Kidney epithelial cell (primary cell): ENCODE results near the gene RAP1GAP. TPM values are rescaled to one million over a fixed set of nuclear protein-coding genes. Genes with fewer than 3 reads are reported as not detected.

ENCODE experiments used
- DNase-seq: peaks from one replicate; pipeline ENCODE4 v3.0.0-alpha.2; 2010; ENCODE audit warnings: low read depth
- H3K27me3 ChIP-seq: 2 replicates; pipeline ENCODE4 v1.6.0; 2011; ENCODE audit warnings: low read length; ENCODE audit not compliant: control insufficient read depth, insufficient read depth
- H3K36me3 ChIP-seq: 2 replicates; pipeline ENCODE4 v1.5.1; 2011; ENCODE audit warnings: low read length; ENCODE audit not compliant: control insufficient read depth, insufficient read depth
- H3K4me3 ChIP-seq: 2 replicates; pipeline ENCODE4 v1.5.1; 2011; ENCODE audit warnings: low read depth, mild to moderate bottlenecking, control low read depth, low read length
- total RNA-seq: library from RNA; depleted of rRNA; stranded (reverse); fragments of >200 nt; gene quantifications from 2 replicates; pipeline ENCODE4 v1.2.3, GENCODE V29; 2015
- TF ChIP-seq, protein P1 (sequence below): IDR thresholded peaks from 2 replicates; pipeline ENCODE4 v1.5.1; 2011; ENCODE audit warnings: mild to moderate bottlenecking, moderate library complexity, low read length, control low read depth, inconsistent platforms; ENCODE audit not compliant: insufficient read depth, poor library complexity, severe bottlenecking

The RAP1GAP gene
- total RNA-seq, 1 donor from 2014 or later: 7.1 TPM

DNA sequence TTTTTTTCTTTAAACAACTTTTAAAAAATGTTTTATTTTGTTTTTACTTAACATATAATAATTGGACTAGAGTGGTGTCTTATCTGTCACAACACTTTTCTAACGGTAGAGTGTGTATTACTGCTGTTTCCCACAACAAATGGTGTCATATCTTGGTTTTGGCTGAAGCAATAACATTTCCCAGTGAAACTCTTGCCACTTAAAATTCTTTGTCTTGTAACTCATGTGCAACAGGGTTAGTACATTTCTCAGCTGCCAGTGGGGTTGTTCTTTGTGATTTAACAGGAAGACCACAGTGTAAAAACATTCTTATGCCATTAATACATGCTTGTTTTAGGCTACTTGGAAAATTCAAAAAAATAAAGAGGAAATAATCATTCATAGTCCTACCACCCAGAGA, 116.4 kb downstream of the RAP1GAP start:
- Histone ChIP-seq H3K36me3 (no peaks in the 10 kb centered on the region), H3K27me3 (no peaks in the 10 kb centered on the region), H3K4me3 (no peak overlapping the region)
- DNase-seq: peak; percentile 90
- TF ChIP-seq, protein P1, sequence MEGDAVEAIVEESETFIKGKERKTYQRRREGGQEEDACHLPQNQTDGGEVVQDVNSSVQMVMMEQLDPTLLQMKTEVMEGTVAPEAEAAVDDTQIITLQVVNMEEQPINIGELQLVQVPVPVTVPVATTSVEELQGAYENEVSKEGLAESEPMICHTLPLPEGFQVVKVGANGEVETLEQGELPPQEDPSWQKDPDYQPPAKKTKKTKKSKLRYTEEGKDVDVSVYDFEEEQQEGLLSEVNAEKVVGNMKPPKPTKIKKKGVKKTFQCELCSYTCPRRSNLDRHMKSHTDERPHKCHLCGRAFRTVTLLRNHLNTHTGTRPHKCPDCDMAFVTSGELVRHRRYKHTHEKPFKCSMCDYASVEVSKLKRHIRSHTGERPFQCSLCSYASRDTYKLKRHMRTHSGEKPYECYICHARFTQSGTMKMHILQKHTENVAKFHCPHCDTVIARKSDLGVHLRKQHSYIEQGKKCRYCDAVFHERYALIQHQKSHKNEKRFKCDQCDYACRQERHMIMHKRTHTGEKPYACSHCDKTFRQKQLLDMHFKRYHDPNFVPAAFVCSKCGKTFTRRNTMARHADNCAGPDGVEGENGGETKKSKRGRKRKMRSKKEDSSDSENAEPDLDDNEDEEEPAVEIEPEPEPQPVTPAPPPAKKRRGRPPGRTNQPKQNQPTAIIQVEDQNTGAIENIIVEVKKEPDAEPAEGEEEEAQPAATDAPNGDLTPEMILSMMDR: no peak

- no peaks in the 10 kb centered on the region for H3K36me3 ChIP-seq
- TF ChIP-seq, protein P1: no peak
- H3K4me3 ChIP-seq: no peak overlapping the region
These were observed 118.2 kb downstream of the RAP1GAP start for GRCh38 chr1:21550866-21551475.

GRCh38 chr1:21550097-21550496, 119.1 kb downstream of the RAP1GAP start:
- no peak for DNase-seq
- H3K4me3 ChIP-seq: no peak overlapping the region
- TF ChIP-seq, protein P1: no peak
- no peaks in the 10 kb centered on the region for H3K36me3 ChIP-seq
- no peaks in the 10 kb centered on the region for H3K27me3 ChIP-seq

More at GRCh38 chr1:21550866-21551475, 118.2 kb downstream of the RAP1GAP start:
- no peak for DNase-seq
- no peaks in the 10 kb centered on the region for H3K27me3 ChIP-seq

DNA sequence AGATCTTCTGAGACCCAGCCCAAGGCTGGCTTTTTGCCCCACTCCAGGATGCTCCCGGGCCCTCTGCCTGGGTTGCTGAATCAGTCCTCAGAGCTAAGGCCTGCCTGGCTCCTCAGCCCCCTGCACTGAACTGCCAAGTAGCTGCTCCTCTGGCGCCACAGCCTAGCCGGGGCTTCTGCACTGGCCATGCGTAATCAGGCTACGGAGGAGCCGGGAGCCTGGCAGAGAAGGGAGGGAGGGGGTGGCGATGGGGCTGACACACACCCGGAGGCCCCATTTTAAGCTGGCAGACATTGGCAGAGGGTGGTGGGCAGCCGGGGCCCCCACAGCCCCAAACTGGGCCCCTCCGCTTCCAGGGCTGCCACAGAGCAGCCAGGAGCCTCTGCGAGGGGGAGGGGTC, 121.3 kb downstream of the RAP1GAP start:
- no peak overlapping the region for H3K4me3 ChIP-seq
- DNase-seq: no peak
- TF ChIP-seq, protein P1: no peak
- no peaks in the 10 kb centered on the region for H3K36me3 ChIP-seq
- no peaks in the 10 kb centered on the region for H3K27me3 ChIP-seq

Other genes with a start within 250 kb of the RAP1GAP start
- 10.2 and 12.2 TPM in 2 replicates for gene NBPF3, start 229.2 kb downstream of the RAP1GAP start, total RNA-seq
- 5.1 and 7.3 TPM in 2 replicates for gene ALPL, start 159.9 kb downstream of the RAP1GAP start, total RNA-seq
- gene USP48, start 113.8 kb upstream of the RAP1GAP start, total RNA-seq: 26.1 TPM in 2 replicates
- gene LDLRAD2, start 142.9 kb upstream of the RAP1GAP start, total RNA-seq: not detected in 2 replicates